GM18873 (cell line): ENCODE results near the gene CD52.

ENCODE experiments used
- ATAC-seq: cut with Tn5 transposase; IDR thresholded peaks from one replicate; pipeline ENCODE4 v1.9.1; 2021; ENCODE audit warnings: mild to moderate bottlenecking, moderate library complexity, moderate number of reproducible peaks; ENCODE audit not compliant: unreplicated experiment, low FRiP score

CD52 gene

GRCh38 chr1:26352338-26352679 lies 34.6 kb downstream of the CD52 start:
- no peak for ATAC-seq

- ATAC-seq, result no peak
Observed at GRCh38 chr1:26353210-26353859, 35.6 kb downstream of the CD52 start.

- no peak for ATAC-seq
Observed at GRCh38 chr1:26353976-26354820, 36.4 kb downstream of the CD52 start, which contains the start of gene CRYBG2. CRYBG2 (minus strand) TSS chr1:26354130; CDS start chr1:26346657, 7,473 bp downstream.

GRCh38 chr1:26354972-26355371 lies 37.2 kb downstream of the CD52 start:
- ATAC-seq, result no peak

GRCh38 chr1:26356106-26356505 lies 38.3 kb downstream of the CD52 start:
- ATAC-seq, result no peak

- no peak for ATAC-seq
Observed at GRCh38 chr1:26357121-26357602, 39.4 kb downstream of the CD52 start.

- no peak for ATAC-seq
Observed at GRCh38 chr1:26358411-26359384, 40.9 kb downstream of the CD52 start.

GRCh38 chr1:26359981-26360806 lies 42.4 kb downstream of the CD52 start:
- ATAC-seq, result no peak

GRCh38 chr1:26360807-26361604 lies 43.2 kb downstream of the CD52 start:
- ATAC-seq, result no peak

GRCh38 chr1:26361605-26362122 lies 43.9 kb downstream of the CD52 start:
- ATAC-seq, result no peak

- no peak for ATAC-seq
Observed at GRCh38 chr1:26362331-26362730, 44.6 kb downstream of the CD52 start.

- ATAC-seq, result no peak
Observed at GRCh38 chr1:26363549-26364448, 46.0 kb downstream of the CD52 start.

GRCh38 chr1:26364956-26365355 lies 47.2 kb downstream of the CD52 start:
- ATAC-seq, result no peak

GRCh38 chr1:26367441-26367840 lies 49.7 kb downstream of the CD52 start:
- ATAC-seq, result no peak

- ATAC-seq, result no peak
Observed at GRCh38 chr1:26368006-26368405, 50.2 kb downstream of the CD52 start.

GRCh38 chr1:26368486-26368885 lies 50.7 kb downstream of the CD52 start:
- ATAC-seq, result no peak
